ENCODE measurements around the gene TRIM50.

Gene TRIM50

DNA sequence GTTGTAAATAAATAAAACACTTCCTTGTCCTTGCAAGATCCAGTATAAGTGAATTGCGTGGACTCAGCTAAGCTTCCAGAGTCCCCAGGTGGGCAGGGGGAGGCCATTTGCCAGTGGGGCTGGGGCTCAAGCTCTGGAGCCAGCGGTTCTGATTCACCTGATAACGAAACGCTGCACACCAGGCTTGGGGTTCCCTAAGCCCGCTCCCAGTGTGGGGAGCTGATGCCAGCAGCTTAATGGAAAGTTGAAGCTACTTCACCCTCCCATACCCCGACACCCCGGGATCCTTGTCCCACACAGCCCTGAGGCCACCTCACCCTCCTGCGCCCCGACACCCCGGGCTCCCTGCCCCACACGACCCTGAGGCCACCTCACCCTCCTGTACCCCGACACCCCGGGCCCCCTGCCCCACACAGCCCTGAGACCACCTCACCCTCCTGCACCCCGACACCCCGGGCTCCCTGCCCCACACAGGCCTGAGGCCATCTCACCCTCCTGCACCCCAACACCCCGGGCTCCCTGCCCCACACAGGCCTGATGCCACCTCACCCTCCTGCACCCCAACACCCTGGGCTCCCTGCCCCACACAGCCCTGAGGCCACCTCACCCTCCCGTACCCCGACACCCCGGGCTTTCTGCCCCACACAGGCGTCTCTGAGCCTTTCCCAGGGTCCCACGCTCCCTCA lies 30.9 kb upstream of the TRIM50 start:
- H3K27me3 ChIP-seq (ENCODE audit: low read depth) = no peaks in the 10 kb centered on the region
- no peaks in the 10 kb centered on the region for H3K36me3 ChIP-seq (replicated peaks)
- H3K4me1 ChIP-seq = no peaks in the 10 kb centered on the region
- H3K9me3 ChIP-seq = no peaks in the 10 kb centered on the region
- H3K4me3 ChIP-seq = no peak overlapping the region
- in situ Hi-C loops (cut with MboI; ENCODE audit: low sequenced_read_pairs) = no loop called here
- DNase-seq (ENCODE audit: low spot score in 2 of 2) = no peak

- Histone ChIP-seq H3K4me1 (no peaks in the 10 kb centered on the region), H3K9me3 (no peaks in the 10 kb centered on the region), H3K36me3 (replicated peaks) (no peaks in the 10 kb centered on the region), H3K27me3 (ENCODE audit: low read depth) (no peaks in the 10 kb centered on the region), H3K4me3 (no peak overlapping the region)
- in situ Hi-C loops (cut with MboI; ENCODE audit: low sequenced_read_pairs) = no loop called here
- no peak for DNase-seq (ENCODE audit: low spot score in 2 of 2)
Observed at GRCh38 chr7:73356159-73356558, 28.3 kb upstream of the TRIM50 start.

- no peak overlapping the region for H3K4me3 ChIP-seq
- no peaks in the 10 kb centered on the region for H3K36me3 ChIP-seq (replicated peaks)
- no peaks in the 10 kb centered on the region for H3K4me1 ChIP-seq
- DNase-seq (ENCODE audit: low spot score in 2 of 2) = no peak
- in situ Hi-C loops (cut with MboI; ENCODE audit: low sequenced_read_pairs) = no loop called here
- H3K27me3 ChIP-seq (ENCODE audit: low read depth) = no peaks in the 10 kb centered on the region
- H3K9me3 ChIP-seq = no peaks in the 10 kb centered on the region
Observed at GRCh38 chr7:73354821-73355220, 26.9 kb upstream of the TRIM50 start.

GRCh38 chr7:73354196-73354595 lies 26.3 kb upstream of the TRIM50 start:
- H3K27me3 ChIP-seq (ENCODE audit: low read depth) = no peaks in the 10 kb centered on the region
- no peaks in the 10 kb centered on the region for H3K36me3 ChIP-seq (replicated peaks)
- no peak overlapping the region for H3K4me3 ChIP-seq
- DNase-seq (ENCODE audit: low spot score in 2 of 2) = no peak
- H3K9me3 ChIP-seq = no peaks in the 10 kb centered on the region
- in situ Hi-C loops (cut with MboI; ENCODE audit: low sequenced_read_pairs) = no loop called here
- no peaks in the 10 kb centered on the region for H3K4me1 ChIP-seq

GRCh38 chr7:73353243-73353642 lies 25.4 kb upstream of the TRIM50 start:
- Histone ChIP-seq H3K27me3 (ENCODE audit: low read depth) (no peaks in the 10 kb centered on the region), H3K9me3 (no peaks in the 10 kb centered on the region), H3K36me3 (replicated peaks) (no peaks in the 10 kb centered on the region), H3K4me3 (no peak overlapping the region), H3K4me1 (no peaks in the 10 kb centered on the region)
- DNase-seq (ENCODE audit: low spot score in 2 of 2) = no peak
- in situ Hi-C loops (cut with MboI; ENCODE audit: low sequenced_read_pairs) = no loop called here

DNA sequence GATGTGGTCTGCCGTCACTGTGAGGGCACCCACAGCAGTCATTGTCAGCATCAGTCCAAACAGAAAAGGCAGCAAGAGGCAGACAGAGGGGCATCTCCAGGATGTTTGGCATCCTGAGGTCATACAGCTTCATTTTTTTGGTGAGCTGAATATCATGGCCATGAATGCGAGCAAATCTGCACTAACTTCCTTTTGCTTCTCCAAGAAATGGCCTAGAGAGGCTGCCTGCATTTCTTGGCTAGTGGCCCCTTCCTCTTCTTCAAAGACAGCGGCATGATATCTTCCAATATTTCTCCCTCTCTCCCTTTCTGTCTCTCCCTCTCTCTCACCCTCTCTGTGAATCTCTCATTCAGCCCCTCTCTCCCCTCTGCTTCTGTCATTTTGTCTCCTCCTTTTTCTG lies 24.9 kb upstream of the TRIM50 start:
- in situ Hi-C loops (cut with MboI; ENCODE audit: low sequenced_read_pairs) = no loop called here
- no peaks in the 10 kb centered on the region for H3K27me3 ChIP-seq (ENCODE audit: low read depth)
- H3K4me1 ChIP-seq = no peaks in the 10 kb centered on the region
- no peaks in the 10 kb centered on the region for H3K9me3 ChIP-seq
- no peak for DNase-seq (ENCODE audit: low spot score in 2 of 2)
- no peaks in the 10 kb centered on the region for H3K36me3 ChIP-seq (replicated peaks)
- no peak overlapping the region for H3K4me3 ChIP-seq

GRCh38 chr7:73351447-73352167 lies 23.7 kb upstream of the TRIM50 start:
- no peaks in the 10 kb centered on the region for H3K27me3 ChIP-seq (ENCODE audit: low read depth)
- no peaks in the 10 kb centered on the region for H3K9me3 ChIP-seq
- no peaks in the 10 kb centered on the region for H3K4me1 ChIP-seq
- DNase-seq (ENCODE audit: low spot score in 2 of 2) = no peak
- no peaks in the 10 kb centered on the region for H3K36me3 ChIP-seq (replicated peaks)
- H3K4me3 ChIP-seq = no peak overlapping the region
- in situ Hi-C loops (cut with MboI; ENCODE audit: low sequenced_read_pairs) = no loop called here

- in situ Hi-C loops (cut with MboI; ENCODE audit: low sequenced_read_pairs) = no loop called here
- Histone ChIP-seq H3K9me3 (no peaks in the 10 kb centered on the region), H3K4me3 (no peak overlapping the region), H3K36me3 (replicated peaks) (no peaks in the 10 kb centered on the region), H3K27me3 (ENCODE audit: low read depth) (no peaks in the 10 kb centered on the region), H3K4me1 (no peaks in the 10 kb centered on the region)
- no peak for DNase-seq (ENCODE audit: low spot score in 2 of 2)
Observed at GRCh38 chr7:73350306-73351068, 22.6 kb upstream of the TRIM50 start.

GRCh38 chr7:73349763-73350162 lies 21.9 kb upstream of the TRIM50 start:
- no peaks in the 10 kb centered on the region for H3K27me3 ChIP-seq (ENCODE audit: low read depth)
- no peaks in the 10 kb centered on the region for H3K4me1 ChIP-seq
- in situ Hi-C loops (cut with MboI; ENCODE audit: low sequenced_read_pairs) = no loop called here

GRCh38 chr7:73345951-73346350 lies 18.1 kb upstream of the TRIM50 start:
- no peak for DNase-seq (ENCODE audit: low spot score in 2 of 2)
- in situ Hi-C loops (cut with MboI; ENCODE audit: low sequenced_read_pairs) = no loop called here
- no peaks in the 10 kb centered on the region for H3K27me3 ChIP-seq (ENCODE audit: low read depth)
- H3K9me3 ChIP-seq = no peaks in the 10 kb centered on the region
- H3K36me3 ChIP-seq (replicated peaks) = no peaks in the 10 kb centered on the region
- no peaks in the 10 kb centered on the region for H3K4me1 ChIP-seq
- no peak overlapping the region for H3K4me3 ChIP-seq

More at GRCh38 chr7:73349763-73350162, 21.9 kb upstream of the TRIM50 start:
- DNase-seq (ENCODE audit: low spot score in 2 of 2) = no peak
- Histone ChIP-seq H3K4me3 (no peak overlapping the region), H3K9me3 (no peaks in the 10 kb centered on the region), H3K36me3 (replicated peaks) (no peaks in the 10 kb centered on the region)

DNA sequence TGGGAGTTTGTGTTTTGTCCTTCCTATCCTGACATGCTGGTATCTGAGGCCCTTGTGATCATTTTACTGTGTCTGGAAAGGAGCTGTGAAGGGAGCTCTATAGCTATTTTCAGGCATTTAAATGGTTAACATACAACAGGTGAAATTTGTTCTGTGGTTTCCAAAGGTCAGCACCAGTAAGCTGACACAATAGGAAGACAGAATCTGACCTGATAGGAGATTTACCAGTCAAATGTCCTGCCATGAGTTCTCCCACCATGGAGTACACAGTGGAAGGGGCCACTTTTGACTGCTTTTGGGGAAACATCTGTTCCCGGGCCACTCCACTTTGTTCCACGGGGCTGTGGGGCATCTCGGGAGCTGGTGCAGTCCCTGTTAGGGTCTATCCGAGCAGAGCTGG lies 17.7 kb upstream of the TRIM50 start:
- in situ Hi-C loops (cut with MboI; ENCODE audit: low sequenced_read_pairs) = no loop called here
- no peak for DNase-seq (ENCODE audit: low spot score in 2 of 2)
- no peaks in the 10 kb centered on the region for H3K27me3 ChIP-seq (ENCODE audit: low read depth)
- no peaks in the 10 kb centered on the region for H3K4me1 ChIP-seq
- no peaks in the 10 kb centered on the region for H3K9me3 ChIP-seq
- no peaks in the 10 kb centered on the region for H3K36me3 ChIP-seq (replicated peaks)
- H3K4me3 ChIP-seq = no peak overlapping the region

GRCh38 chr7:73343671-73344380 lies 15.9 kb upstream of the TRIM50 start:
- Histone ChIP-seq H3K4me3 (no peak overlapping the region), H3K27me3 (ENCODE audit: low read depth) (no peaks in the 10 kb centered on the region), H3K36me3 (replicated peaks) (no peaks in the 10 kb centered on the region), H3K9me3 (no peaks in the 10 kb centered on the region), H3K4me1 (no peaks in the 10 kb centered on the region)
- in situ Hi-C loops (cut with MboI; ENCODE audit: low sequenced_read_pairs) = no loop called here
- DNase-seq (ENCODE audit: low spot score in 2 of 2) = no peak

DNA sequence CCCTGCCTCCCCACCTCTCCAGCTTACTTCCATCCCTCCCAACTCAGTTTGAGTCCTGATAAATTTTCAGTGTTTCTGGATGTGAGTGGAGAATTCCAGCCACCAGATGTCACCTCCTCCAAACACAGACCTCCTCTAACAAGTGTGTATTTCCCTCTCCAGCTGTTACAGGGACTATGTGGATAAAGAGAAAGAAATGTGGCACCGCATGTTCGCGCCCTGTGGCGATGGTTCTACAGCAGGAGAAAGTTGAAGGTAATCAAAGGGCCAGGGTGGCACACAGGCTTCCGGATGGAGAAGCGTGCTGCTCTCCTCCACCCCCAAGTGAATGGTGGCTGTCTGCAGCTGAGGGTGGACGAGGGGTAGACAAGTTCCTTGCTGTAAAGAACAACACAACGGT lies 14.8 kb upstream of the TRIM50 start:
- Histone ChIP-seq H3K4me1 (no peaks in the 10 kb centered on the region), H3K27me3 (ENCODE audit: low read depth) (no peaks in the 10 kb centered on the region), H3K9me3 (no peaks in the 10 kb centered on the region), H3K36me3 (replicated peaks) (no peaks in the 10 kb centered on the region), H3K4me3 (no peak overlapping the region)
- no peak for DNase-seq (ENCODE audit: low spot score in 2 of 2)
- in situ Hi-C loops (cut with MboI; ENCODE audit: low sequenced_read_pairs) = no loop called here

DNA sequence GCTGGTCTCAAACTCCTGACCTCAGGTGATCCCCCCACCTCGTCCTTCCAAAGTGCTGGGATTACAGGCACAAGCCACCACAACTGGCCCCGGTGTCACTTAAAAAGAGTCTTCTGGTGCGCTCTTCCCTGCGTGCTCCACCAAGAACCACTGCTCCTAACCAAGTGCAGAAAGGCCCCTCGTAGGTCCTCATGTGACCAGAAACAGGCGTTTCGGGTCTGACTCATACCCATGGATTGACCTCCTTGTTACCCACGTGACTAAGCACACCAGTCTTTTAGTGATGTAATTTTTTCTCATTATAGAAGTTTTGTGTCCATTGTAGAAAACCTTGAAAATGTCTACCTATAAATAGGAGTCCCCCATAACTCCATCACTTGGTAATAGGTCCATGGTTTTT lies 14.0 kb upstream of the TRIM50 start:
- H3K4me3 ChIP-seq = no peak overlapping the region
- H3K27me3 ChIP-seq (ENCODE audit: low read depth) = no peaks in the 10 kb centered on the region
- no peaks in the 10 kb centered on the region for H3K4me1 ChIP-seq
- in situ Hi-C loops (cut with MboI; ENCODE audit: low sequenced_read_pairs) = no loop called here
- H3K9me3 ChIP-seq = no peaks in the 10 kb centered on the region
- no peaks in the 10 kb centered on the region for H3K36me3 ChIP-seq (replicated peaks)
- no peak for DNase-seq (ENCODE audit: low spot score in 2 of 2)
